Smooth muscle cell (in vitro differentiated cells): ENCODE data around the gene DMRT2. TPM values are rescaled to one million over a fixed set of nuclear protein-coding genes. Genes with fewer than 3 reads are reported as not detected.

Source experiments
- DNase-seq: peaks from one replicate; lab custom pipeline; 2025; ENCODE audit not compliant: unreplicated experiment; lab: John Stamatoyannopoulos, UW
- H2AFZ ChIP-seq: fragments of 200-600 bp; sonication (generic); 2 replicates; pipeline ENCODE4 v1.6.0; 2016; ENCODE audit warnings: antibody characterized with exemption, low read depth, mild to moderate bottlenecking
- H3F3A ChIP-seq: fragments of 200-600 bp; sonication (generic); 2 replicates; pipeline ENCODE4 v1.6.0; 2017; ENCODE audit warnings: antibody characterized with exemption, low read depth
- H3K27ac ChIP-seq: fragments of 200-600 bp; sonication (generic); 2 replicates; pipeline ENCODE4 v1.5.1; 2016; ENCODE audit warnings: low read depth, mild to moderate bottlenecking
- H3K27me3 ChIP-seq: fragments of 200-600 bp; sonication (generic); 2 replicates; pipeline ENCODE4 v1.6.1; 2016; ENCODE audit warnings: low read depth, mild to moderate bottlenecking
- H3K36me3 ChIP-seq: fragments of 200-600 bp; sonication (generic); 2 replicates; pipeline ENCODE4 v1.5.1; 2016; ENCODE audit warnings: low read depth
- H3K4me1 ChIP-seq: fragments of 200-600 bp; sonication (generic); 2 replicates; pipeline ENCODE4 v1.5.1; 2016; ENCODE audit warnings: low read depth
- H3K4me2 ChIP-seq: fragments of 200-600 bp; sonication (generic); 2 replicates; pipeline ENCODE4 v1.6.0; 2016; ENCODE audit warnings: mild to moderate bottlenecking
- H3K4me3 ChIP-seq: fragments of 200-600 bp; sonication (generic); 2 replicates; pipeline ENCODE4 v1.5.1; 2016; ENCODE audit warnings: mild to moderate bottlenecking
- H3K79me2 ChIP-seq: fragments of 200-600 bp; sonication (generic); 2 replicates; pipeline ENCODE4 v1.6.0; 2016; ENCODE audit warnings: low read depth, mild to moderate bottlenecking
- H3K9ac ChIP-seq: fragments of 200-600 bp; sonication (generic); 2 replicates; pipeline ENCODE4 v1.6.0; 2016; ENCODE audit warnings: low read depth
- H3K9me3 ChIP-seq: fragments of 200-600 bp; sonication (generic); replicated peaks from 2 replicates; pipeline ENCODE4 v1.5.1; 2016; ENCODE audit warnings: low read depth
- H4K20me1 ChIP-seq: fragments of 200-600 bp; sonication (generic); 2 replicates; pipeline ENCODE4 v1.6.0; 2016; ENCODE audit warnings: low read depth
- WGBS: methylation state at CpG from one replicate; pipeline ENCODE4 v1.1.7; 2016; ENCODE audit warnings: low lambda C conversion rate; 5-methylcytosine and 5-hydroxymethylcytosine counted together
- polyA plus RNA-seq: library from polyadenylated mRNA; unstranded; fragments of >200 nt; fragmentation: Nextera tagmentation; extraction: Ambion mirVana; gene quantifications from 2 replicates; pipeline ENCODE4 v1.2.1, GENCODE V29; 2016
- total RNA-seq: library from RNA; depleted of rRNA; stranded (reverse); fragments of >200 nt; gene quantifications from 2 replicates; pipeline ENCODE4 v1.2.3, GENCODE V29; 2014
- TF ChIP-seq, protein P1 (sequence below): fragments of 200-600 bp; sonication (generic); IDR thresholded peaks from 2 replicates; pipeline ENCODE4 v1.5.1; 2017; ENCODE audit warnings: borderline replicate concordance, mild to moderate bottlenecking, antibody characterized with exemption; ENCODE audit not compliant: insufficient read depth, poor library complexity, severe bottlenecking

Gene DMRT2
- total and polyA plus RNA-seq, 2 experiments from 2014 or later: not detected

DNA sequence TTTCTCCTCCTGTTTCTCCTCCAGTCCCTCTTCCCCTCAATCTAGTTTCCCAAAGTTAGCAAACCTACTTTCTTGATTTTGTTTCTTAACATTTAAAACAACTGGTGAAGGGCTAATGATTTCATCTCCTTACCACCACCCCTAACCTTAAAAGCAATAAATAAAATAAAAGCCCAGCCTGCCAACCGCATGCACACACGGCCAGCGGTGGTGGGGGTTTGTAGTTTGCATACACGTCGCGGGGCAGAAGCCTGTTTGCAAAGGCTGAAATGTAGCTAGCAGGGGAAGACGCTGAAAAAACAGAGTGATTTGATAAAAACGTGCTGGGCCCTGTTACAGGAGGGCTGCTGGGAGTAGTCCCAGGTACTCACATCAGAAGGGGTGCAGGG lies 1.9 kb upstream of the DMRT2 start:
- no peaks in the 10 kb centered on the region for H3F3A ChIP-seq
- H3K4me2 ChIP-seq: no peak overlapping the region
- no peak overlapping the region for H3K4me3 ChIP-seq
- H4K20me1 ChIP-seq: no peaks in the 10 kb centered on the region
- H2AFZ ChIP-seq: no peak overlapping the region
- no peaks in the 10 kb centered on the region for H3K9me3 ChIP-seq
- WGBS: 73% methylated on average over 8 of the region's 8 CpGs
- TF ChIP-seq, protein P1, sequence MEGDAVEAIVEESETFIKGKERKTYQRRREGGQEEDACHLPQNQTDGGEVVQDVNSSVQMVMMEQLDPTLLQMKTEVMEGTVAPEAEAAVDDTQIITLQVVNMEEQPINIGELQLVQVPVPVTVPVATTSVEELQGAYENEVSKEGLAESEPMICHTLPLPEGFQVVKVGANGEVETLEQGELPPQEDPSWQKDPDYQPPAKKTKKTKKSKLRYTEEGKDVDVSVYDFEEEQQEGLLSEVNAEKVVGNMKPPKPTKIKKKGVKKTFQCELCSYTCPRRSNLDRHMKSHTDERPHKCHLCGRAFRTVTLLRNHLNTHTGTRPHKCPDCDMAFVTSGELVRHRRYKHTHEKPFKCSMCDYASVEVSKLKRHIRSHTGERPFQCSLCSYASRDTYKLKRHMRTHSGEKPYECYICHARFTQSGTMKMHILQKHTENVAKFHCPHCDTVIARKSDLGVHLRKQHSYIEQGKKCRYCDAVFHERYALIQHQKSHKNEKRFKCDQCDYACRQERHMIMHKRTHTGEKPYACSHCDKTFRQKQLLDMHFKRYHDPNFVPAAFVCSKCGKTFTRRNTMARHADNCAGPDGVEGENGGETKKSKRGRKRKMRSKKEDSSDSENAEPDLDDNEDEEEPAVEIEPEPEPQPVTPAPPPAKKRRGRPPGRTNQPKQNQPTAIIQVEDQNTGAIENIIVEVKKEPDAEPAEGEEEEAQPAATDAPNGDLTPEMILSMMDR: no peak
- H3K79me2 ChIP-seq: no peaks in the 10 kb centered on the region
- no peaks in the 10 kb centered on the region for H3K36me3 ChIP-seq
- H3K9ac ChIP-seq: no peak overlapping the region
- H3K27me3 ChIP-seq: no peaks in the 10 kb centered on the region
- no peak overlapping the region for H3K27ac ChIP-seq
- H3K4me1 ChIP-seq: no peaks in the 10 kb centered on the region
- DNase-seq: no peak

DNA sequence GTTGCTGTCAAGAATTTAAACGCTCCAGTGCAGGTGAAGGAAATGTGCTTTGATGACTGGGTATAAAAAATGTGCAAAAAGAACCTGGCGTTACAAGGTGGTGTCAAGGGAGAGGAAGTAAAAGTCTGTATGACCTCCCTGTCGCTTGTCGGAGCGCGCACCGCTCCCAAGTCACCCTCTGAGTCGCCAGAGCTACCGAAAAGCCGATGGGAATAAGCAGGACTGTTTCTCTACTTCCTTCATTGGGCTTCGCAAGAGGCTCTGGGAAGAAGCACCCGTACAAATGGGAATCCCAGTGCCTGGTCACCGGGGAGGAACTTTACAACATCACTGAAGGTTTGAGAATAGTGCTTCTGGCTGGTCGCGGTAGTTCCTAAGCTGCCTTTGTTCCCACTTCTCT lies 1.3 kb upstream of the DMRT2 start:
- Histone ChIP-seq H3K27ac (no peak overlapping the region), H3K4me1 (no peaks in the 10 kb centered on the region), H3K9ac (no peak overlapping the region), H2AFZ (no peak overlapping the region), H3K79me2 (no peaks in the 10 kb centered on the region), H3K36me3 (no peaks in the 10 kb centered on the region), H3K9me3 (no peaks in the 10 kb centered on the region), H3K4me2 (no peak overlapping the region), H3F3A (no peaks in the 10 kb centered on the region), H3K27me3 (no peaks in the 10 kb centered on the region), H4K20me1 (no peaks in the 10 kb centered on the region), H3K4me3 (no peak overlapping the region)
- WGBS: 88% methylated on average over 15 of the region's 15 CpGs
- TF ChIP-seq, protein P1: no peak
- no peak for DNase-seq

DNA sequence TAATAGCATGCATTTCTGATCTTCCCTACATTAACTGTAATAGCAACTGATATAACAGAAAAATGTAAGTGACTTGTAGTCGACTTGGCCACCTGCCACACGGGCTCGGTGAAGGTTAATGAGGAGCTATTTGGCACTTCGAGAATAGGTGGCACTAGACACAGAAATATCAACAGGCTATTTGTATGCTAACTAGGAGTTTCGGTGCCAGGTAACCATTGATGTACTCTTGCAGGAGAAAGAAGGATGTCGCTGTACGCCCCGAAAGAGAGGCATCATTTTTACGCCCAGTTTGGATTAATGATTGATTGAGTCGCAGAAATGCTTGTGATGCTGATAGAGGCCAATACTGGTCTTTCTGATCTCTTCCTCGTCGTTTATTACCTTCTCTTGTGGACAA lies 516 bp upstream of the DMRT2 start:
- no peak overlapping the region for H3K4me2 ChIP-seq
- H2AFZ ChIP-seq: no peak overlapping the region
- H3K9me3 ChIP-seq: no peaks in the 10 kb centered on the region

DNA sequence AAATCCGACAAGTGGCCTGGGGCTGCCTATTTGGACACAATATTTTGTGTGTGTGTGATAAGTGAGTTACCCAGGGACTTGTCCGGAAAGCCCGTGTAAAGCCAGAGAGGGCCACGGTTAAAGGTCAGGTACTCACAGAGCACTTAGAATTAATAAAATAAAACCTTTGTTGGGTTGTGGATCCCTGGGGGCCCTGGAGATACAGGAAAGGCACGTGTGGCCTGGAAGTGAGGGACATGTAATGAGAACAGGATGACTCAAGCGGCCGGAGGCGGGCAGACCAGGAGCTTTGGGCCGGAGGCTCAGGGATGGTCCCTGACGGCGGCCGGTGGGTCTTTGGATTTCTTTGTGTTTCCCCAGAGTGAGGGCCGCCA lies 1.0 kb downstream of the DMRT2 start:
- Histone ChIP-seq H3K36me3 (no peaks in the 10 kb centered on the region), H3K9ac (no peak overlapping the region), H3K27ac (no peak overlapping the region), H2AFZ (no peak overlapping the region), H3K9me3 (no peaks in the 10 kb centered on the region), H3K4me1 (no peaks in the 10 kb centered on the region), H4K20me1 (no peaks in the 10 kb centered on the region), H3F3A (no peaks in the 10 kb centered on the region), H3K27me3 (no peaks in the 10 kb centered on the region), H3K79me2 (no peaks in the 10 kb centered on the region), H3K4me2 (no peak overlapping the region), H3K4me3 (no peak overlapping the region)
- DNase-seq: no peak
- TF ChIP-seq, protein P1: no peak
- 74% methylated on average over 13 of the region's 13 CpGs for WGBS

More for the DNA sequence above, 516 bp upstream of the DMRT2 start:
- Histone ChIP-seq H3K4me1 (no peaks in the 10 kb centered on the region), H4K20me1 (no peaks in the 10 kb centered on the region), H3K27ac (no peak overlapping the region), H3K27me3 (no peaks in the 10 kb centered on the region), H3K36me3 (no peaks in the 10 kb centered on the region), H3F3A (no peaks in the 10 kb centered on the region), H3K9ac (no peak overlapping the region), H3K4me3 (no peak overlapping the region), H3K79me2 (no peaks in the 10 kb centered on the region)
- TF ChIP-seq, protein P1: no peak
- 89% methylated on average over 12 of the region's 12 CpGs for WGBS
- DNase-seq: no peak
